HEK293 (cell line): ENCODE results near the gene LGALS7.

ENCODE experiments used
- YY1 ChIP-seq: fragments of 450-650 bp; formaldehyde crosslinking; IDR thresholded peaks from 2 replicates; pipeline ENCODE4 v1.5.1; 2018; ENCODE audit warnings: missing biosample characterization, missing genetic modification characterization
- ZNF416 ChIP-seq: fragments of 450-650 bp; formaldehyde crosslinking; IDR thresholded peaks from 2 replicates; pipeline ENCODE4 v1.5.1; 2016; ENCODE audit warnings: missing biosample characterization, missing genetic modification characterization
- TF ChIP-seq, protein P1 (sequence below): fragments of 450-650 bp; formaldehyde crosslinking; IDR thresholded peaks from 2 replicates; pipeline ENCODE4 v1.5.1; 2016; ENCODE audit warnings: missing biosample characterization, missing genetic modification characterization
- TF ChIP-seq, protein P2 (sequence below): sonication (generic); formaldehyde crosslinking; IDR thresholded peaks from 2 replicates; pipeline ENCODE4 v1.8.1; 2022; ENCODE audit warnings: mild to moderate bottlenecking, moderate library complexity, missing genetic modification reagents

DNA sequence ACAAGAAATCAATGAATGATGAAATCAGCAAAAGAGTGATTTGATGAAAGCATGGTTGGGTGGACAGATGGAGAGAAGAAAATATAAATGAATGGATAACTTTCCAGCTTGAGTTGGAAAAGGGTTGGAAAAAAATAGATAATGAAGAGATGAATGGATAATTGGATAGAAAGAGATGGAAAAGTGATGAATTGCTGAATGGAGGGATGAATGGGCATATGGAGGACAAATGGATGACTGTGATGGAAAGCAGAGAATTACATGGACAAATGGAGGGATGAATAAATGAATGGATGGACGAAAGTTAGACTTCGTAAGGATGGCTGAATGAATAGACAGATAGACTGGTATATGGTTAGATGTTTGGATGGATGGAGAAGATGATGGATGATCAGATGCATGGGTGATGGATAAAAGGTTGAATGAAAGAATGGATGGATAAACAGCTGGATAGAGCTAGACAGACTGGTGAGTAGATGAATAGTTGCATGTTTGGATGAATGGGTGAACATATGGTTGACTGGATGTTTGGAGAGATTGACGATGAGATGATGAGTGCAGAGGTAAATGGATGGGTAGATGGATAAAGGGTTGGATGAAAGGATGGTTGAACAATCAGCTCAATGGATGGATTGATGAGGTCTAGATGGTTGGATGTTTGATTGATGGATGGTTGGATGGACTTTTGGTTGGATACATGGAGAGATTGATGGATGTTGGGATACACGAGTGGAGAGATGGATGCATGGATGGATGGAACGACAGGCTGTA lies 27.4 kb upstream of the LGALS7 start:
- TF ChIP-seq, protein P1, sequence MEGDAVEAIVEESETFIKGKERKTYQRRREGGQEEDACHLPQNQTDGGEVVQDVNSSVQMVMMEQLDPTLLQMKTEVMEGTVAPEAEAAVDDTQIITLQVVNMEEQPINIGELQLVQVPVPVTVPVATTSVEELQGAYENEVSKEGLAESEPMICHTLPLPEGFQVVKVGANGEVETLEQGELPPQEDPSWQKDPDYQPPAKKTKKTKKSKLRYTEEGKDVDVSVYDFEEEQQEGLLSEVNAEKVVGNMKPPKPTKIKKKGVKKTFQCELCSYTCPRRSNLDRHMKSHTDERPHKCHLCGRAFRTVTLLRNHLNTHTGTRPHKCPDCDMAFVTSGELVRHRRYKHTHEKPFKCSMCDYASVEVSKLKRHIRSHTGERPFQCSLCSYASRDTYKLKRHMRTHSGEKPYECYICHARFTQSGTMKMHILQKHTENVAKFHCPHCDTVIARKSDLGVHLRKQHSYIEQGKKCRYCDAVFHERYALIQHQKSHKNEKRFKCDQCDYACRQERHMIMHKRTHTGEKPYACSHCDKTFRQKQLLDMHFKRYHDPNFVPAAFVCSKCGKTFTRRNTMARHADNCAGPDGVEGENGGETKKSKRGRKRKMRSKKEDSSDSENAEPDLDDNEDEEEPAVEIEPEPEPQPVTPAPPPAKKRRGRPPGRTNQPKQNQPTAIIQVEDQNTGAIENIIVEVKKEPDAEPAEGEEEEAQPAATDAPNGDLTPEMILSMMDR (tag by site-specific recombination): no peak
- TF ChIP-seq YY1 (tag by site-specific recombination): no peak
- peak; percentile 61; the same call in 1 of the 2 replicates for TF ChIP-seq ZNF416 (tag by site-specific recombination)
- TF ChIP-seq, protein P2, sequence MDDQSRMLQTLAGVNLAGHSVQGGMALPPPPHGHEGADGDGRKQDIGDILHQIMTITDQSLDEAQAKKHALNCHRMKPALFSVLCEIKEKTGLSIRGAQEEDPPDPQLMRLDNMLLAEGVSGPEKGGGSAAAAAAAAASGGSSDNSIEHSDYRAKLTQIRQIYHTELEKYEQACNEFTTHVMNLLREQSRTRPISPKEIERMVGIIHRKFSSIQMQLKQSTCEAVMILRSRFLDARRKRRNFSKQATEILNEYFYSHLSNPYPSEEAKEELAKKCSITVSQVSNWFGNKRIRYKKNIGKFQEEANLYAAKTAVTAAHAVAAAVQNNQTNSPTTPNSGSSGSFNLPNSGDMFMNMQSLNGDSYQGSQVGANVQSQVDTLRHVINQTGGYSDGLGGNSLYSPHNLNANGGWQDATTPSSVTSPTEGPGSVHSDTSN (CRISPR knock-in tag): no peak
